HG03095 (cell line): ENCODE data around the gene FAM50B.

Experiments
- ATAC-seq: cut with Tn5 transposase; IDR thresholded peaks from one replicate; pipeline ENCODE4 v1.9.1; 2021; ENCODE audit warnings: moderate library complexity; ENCODE audit not compliant: unreplicated experiment

FAM50B gene

GRCh38 chr6:3893487-3893886 is 44.3 kb downstream of the FAM50B start:
- no peak for ATAC-seq

- no peak for ATAC-seq
Observed at GRCh38 chr6:3893917-3894316, 44.7 kb downstream of the FAM50B start.

- ATAC-seq, result no peak
Observed at GRCh38 chr6:3894590-3895311, 45.6 kb downstream of the FAM50B start.

- no peak for ATAC-seq
Observed at GRCh38 chr6:3895312-3895653, 46.1 kb downstream of the FAM50B start.

- no peak for ATAC-seq
Observed at GRCh38 chr6:3895805-3896204, 46.6 kb downstream of the FAM50B start.

- no peak for ATAC-seq
Observed at GRCh38 chr6:3898265-3898994, 49.3 kb downstream of the FAM50B start.

GRCh38 chr6:3899061-3899460 is 49.9 kb downstream of the FAM50B start:
- ATAC-seq, result no peak

GRCh38 chr6:3899970-3900439 is 50.8 kb downstream of the FAM50B start:
- no peak for ATAC-seq
